Globus pallidus (tissue), 1 donor: Measurements from ENCODE around the gene IMP3.
"Not testable (repeated sequence)": the region's sequence is repeated elsewhere in the genome, so short reads cannot be mapped to it uniquely, and the experiment has no call there.

Source experiments
- DNase-seq: peaks from one replicate; pipeline ENCODE4 v3.0.0-alpha.2; 2015; ENCODE audit warnings: low spot score

Gene IMP3

GRCh38 chr15:75639709-75640482 is at the start of gene IMP3:
Gene IMP3, minus strand, starts transcription at chr15:75640224. Its CDS starts 56 bp downstream, at chr15:75640168.
- peak; percentile 98 for DNase-seq

- DNase-seq, result not testable (repeated sequence)
These were observed 49.4 kb upstream of the IMP3 start for GRCh38 chr15:75689429-75689828.

DNA sequence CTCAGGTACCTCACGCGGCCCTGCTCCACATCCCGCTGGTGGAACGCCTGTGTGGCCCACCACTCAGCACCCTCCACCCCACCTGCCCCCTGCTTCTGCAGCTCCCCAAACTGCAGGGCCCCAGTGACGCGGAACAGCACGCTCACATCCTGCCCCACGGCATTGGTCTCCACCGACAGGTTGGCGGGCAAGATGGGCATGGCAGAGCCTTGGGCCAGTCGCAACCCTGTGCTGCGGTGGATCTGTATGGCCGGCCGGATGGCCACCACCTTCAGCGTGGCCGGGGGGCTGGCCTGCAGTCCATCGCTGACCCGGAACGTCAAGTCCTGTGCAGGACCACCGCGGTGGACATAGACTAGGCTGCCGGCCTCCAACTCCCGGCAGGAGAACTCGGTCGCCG is 48.8 kb upstream of the IMP3 start:
- DNase-seq, result no peak

DNA sequence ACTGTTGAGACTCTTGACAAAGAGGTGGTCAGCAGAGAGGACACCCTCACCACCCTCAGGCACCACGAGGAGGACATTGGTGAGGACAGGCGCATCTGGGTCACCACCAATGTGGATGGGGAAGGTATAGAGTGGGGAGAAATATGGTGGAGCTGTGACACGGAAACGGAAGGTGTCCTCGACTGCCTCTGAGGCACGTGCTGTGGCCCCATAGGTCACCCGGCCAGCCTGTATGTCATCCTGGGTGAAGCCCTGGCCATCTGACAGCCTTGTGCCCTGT is 48.2 kb upstream of the IMP3 start:
- DNase-seq, result no peak

GRCh38 chr15:75687486-75688277 is 47.7 kb upstream of the IMP3 start:
- DNase-seq, result no peak

- not testable (repeated sequence) for DNase-seq
These were observed 46.2 kb upstream of the IMP3 start for GRCh38 chr15:75686212-75686642.

DNA sequence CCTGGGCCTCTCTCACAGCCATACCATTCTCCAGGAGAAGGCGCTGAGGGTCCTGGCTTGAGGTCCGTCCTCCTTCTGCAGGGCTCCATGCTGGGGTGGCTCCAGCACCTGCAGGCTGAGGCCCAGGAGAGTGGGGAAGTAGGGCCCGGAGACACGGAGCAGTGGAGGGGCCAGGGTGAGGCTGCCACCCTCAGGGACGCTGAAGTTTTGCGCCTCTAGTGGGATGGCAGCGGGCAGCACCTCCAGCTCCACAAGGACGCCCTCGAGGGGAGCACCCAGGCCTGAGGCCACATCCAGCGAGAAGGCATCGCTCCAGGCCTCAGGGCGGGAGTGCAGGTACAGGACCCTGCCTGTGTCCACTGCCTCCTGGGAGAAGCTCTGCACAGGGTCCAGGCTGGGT is 45.2 kb upstream of the IMP3 start:
- DNase-seq, result no peak

- DNase-seq, result no peak
These were observed 44.6 kb upstream of the IMP3 start for GRCh38 chr15:75684648-75685047.

DNA sequence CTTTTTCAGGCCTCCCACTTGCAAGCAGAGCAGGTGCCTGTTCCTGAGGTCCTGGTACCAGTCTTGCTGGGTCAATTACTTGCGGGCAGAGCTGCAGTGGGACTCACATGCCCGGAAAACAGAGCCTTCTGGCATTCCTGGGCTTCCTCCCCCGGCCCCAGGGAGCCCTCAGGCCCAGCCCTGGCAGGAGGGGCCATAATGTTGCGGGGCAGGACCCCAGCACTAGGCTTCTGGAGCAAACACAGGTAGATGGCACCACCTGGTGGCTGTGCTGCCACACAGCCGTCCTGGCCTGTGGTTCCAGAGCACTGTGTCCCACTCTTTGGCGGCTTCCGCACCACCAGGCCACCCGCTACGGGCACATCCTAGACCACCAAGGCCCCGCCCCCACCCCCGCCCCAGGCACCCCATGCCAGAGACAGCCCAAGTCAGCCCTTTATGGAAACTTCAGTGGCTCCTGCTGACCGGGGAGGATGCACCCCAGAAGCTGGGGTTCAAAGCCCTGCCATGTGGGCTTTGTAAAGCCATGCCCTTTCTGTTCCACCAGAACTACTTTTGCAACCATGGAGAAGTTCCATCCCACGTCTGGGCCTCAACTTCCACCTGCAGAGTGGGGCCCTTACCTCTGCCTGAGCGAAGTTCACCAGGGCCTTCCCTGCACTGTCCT is 43.8 kb upstream of the IMP3 start:
- DNase-seq, result not testable (repeated sequence)

DNA sequence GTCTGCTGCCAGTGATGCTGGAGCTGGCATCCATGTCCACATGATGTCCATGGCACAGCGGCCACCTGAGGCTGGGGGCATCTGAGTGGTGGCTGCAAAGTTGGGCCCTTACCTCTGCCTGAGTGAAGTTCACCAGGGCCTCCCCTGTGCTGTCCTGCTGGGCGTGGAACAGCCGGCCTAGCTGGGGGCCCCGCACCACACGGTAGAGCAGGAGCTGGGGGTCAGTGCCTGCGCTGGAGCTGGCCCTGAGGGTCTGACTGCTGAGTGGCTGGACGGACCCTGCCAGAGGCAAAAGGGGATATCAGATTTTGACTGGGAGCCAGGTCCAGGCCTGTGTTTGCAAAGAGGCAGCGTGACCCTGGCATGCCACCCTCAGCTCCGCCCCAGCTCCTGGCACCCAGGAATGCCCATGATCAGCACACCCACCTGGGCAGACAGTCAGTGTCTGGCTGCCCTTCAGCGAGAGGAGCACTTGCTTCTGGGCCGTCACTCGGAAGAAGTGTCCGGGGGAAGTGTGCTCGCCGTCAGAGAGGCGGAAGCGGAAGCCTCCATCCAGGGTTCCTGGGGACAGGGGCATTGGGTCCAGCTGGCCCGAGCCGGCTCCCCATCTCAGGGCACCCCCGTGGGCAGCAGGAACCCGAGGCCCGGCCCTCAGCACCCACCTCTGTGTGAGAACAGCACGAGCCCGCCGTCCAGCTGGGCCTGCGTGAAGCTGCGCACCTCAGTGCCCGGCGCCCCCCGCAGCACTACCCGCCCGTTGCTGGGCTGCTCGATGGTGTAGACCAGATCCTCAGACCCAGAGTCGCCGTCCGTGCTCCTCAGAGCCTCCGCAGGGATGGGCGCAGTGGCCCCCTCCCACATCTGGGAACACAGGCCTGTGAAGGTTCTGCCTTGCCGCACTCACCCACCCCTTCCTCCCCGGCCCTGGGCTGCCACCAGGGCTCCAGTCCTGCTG is 42.4 kb upstream of the IMP3 start:
- DNase-seq, result no peak

DNA sequence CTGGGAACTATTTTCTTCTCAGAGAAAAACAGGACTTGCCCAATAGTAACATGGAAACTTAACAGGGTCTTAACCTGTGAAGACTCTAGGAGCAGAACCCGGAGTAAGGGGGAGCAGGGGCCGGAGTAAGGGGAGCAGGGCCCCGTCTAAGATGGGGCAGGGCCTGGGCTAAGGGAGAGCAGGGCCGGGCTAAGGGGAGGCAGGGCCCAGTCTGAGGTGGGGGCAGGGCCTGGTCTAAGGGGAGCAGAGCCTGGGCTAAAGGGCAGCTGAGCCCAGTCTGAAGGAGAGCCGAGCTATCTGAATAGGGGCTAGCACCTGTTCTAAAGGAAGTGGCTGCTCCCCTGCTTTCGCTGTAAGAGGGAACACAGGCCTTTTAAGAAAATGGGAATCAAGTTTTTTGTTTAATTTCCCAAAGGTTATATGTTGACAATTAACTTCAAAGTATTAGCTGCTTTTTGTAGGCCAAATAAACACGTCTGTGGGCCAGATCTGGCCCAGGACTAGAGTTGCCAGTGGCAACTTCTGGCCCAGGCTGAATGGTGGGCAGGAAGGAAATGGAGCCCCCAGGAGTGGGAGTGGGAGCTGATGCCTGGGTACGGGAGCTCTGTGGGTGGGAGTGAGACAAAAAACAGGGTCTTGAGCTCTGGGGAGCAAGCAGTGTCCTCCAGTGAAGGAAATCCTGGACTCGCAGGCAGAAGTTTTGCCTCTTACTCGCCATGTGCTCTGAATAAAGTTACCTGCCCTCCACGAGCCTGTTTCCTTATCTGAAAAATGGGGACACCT is 40.2 kb upstream of the IMP3 start:
- DNase-seq, result no peak

- not testable (repeated sequence) for DNase-seq
These were observed 38.3 kb upstream of the IMP3 start for GRCh38 chr15:75678324-75678690.

DNA sequence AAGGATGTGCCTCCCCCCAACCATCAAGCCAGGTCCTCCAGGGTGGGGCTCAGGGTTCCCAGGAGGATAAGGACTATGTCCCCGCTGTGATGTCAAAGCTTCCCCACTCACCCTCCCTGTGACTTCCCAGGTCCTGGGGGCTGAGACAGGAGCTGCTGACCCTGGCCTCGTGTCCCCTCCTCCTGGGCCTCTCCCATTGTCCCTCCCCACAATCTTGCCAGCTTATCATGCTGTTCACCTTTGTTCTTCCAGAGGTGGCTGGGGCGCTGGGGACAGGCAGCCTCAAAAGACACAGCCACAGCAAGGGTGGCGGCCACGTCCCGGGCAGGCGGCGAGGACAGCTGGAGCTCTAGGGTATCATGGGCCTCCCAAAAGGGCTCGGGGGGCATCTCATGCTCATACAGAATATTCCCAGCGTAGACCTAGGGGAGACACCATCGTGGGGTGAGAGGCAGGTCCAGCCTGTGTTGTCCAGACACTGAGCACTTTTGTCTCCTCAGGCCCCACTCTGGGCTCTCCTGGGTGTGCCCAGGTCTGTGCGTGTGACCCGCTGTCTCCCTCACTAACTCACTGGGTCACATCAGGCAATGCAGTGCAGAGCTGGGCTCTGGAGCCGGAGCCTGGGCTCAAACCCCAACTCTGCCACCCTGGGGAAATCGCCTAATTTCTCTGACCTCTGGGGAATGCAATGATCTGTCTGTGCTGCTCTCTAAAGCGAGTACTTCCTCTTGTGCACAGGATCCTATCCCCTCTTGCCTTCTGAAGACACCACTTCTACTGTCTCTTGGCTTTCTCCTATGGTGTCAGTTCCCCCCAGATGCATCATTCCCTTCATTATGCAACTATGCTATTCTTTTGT is 37.7 kb upstream of the IMP3 start:
- DNase-seq, result no peak

GRCh38 chr15:75676688-75677464 is 36.9 kb upstream of the IMP3 start:
- no peak for DNase-seq

- no peak for DNase-seq
These were observed 35.8 kb upstream of the IMP3 start for GRCh38 chr15:75675579-75676404.

GRCh38 chr15:75674366-75674765 is 34.3 kb upstream of the IMP3 start:
- no peak for DNase-seq

- DNase-seq, result no peak
These were observed 33.6 kb upstream of the IMP3 start for GRCh38 chr15:75673426-75674235.
